ENCODE measurements around the gene RRP8.

- no peak for TF ChIP-seq YY1 (IDR thresholded peaks at IDR 0.05; ENCODE audit: insufficient read depth, insufficient read length)
- no peak for TF ChIP-seq ZNF274 (IDR thresholded peaks at IDR 0.05; ENCODE audit: low read depth, low read length)
Observed at GRCh38 chr11:6646918-6647679, 43.7 kb upstream of the RRP8 start.

Measured in NT2/D1 (cell line).